Aorta (tissue), 5 donors: ENCODE data around the gene ENTPD7. TPM values are rescaled to one million over a fixed set of nuclear protein-coding genes. Genes with fewer than 3 reads are reported as not detected.

Experiments
- ATAC-seq: fragments of 200-7000 bp; cut with Tn5 transposase; one replicate; pipeline ENCODE4 v1.9.1; 2022; ENCODE audit warnings: moderate library complexity; ENCODE audit not compliant: low FRiP score
- DNase-seq, 2 donors: peaks; one replicate each; pipeline ENCODE4 v3.0.0-alpha.2; 2020
- H3K27ac ChIP-seq, 2 donors: one replicate each; pipeline ENCODE4 v1.5.1; 2013; ENCODE audit warnings: low read length in 2 of 2, mild to moderate bottlenecking in 2 of 2, moderate library complexity in 2 of 2, control low read depth in 1 of 2, inconsistent platforms in 1 of 2, low read depth in 1 of 2
- H3K27me3 ChIP-seq, 2 donors: one replicate each; pipeline ENCODE4 v1.6.1; 2013; ENCODE audit warnings: control low read depth in 1 of 2, low read length in 1 of 2, mild to moderate bottlenecking in 1 of 2, moderate library complexity in 1 of 2; ENCODE audit not compliant: insufficient read depth in 2 of 2, control insufficient read depth in 1 of 2
- H3K36me3 ChIP-seq, 2 donors: one replicate each; pipeline ENCODE4 v1.6.1; 2013; ENCODE audit warnings: control low read depth in 1 of 2, low read length in 1 of 2, mild to moderate bottlenecking in 1 of 2; ENCODE audit not compliant: insufficient read depth in 2 of 2, control insufficient read depth in 1 of 2
- H3K4me1 ChIP-seq, 2 donors: one replicate each; pipeline ENCODE4 v1.6.1; 2013; ENCODE audit warnings: low read length in 2 of 2, control low read depth in 1 of 2, mild to moderate bottlenecking in 1 of 2, moderate library complexity in 1 of 2; ENCODE audit not compliant: insufficient read depth in 2 of 2, control insufficient read depth in 1 of 2
- H3K4me3 ChIP-seq, 2 donors: one replicate each; pipeline ENCODE4 v1.5.1; 2013; ENCODE audit warnings: low read length in 2 of 2, control low read depth in 1 of 2, mild to moderate bottlenecking in 1 of 2
- H3K9me3 ChIP-seq: one replicate; pipeline ENCODE4 v1.6.1; 2013; ENCODE audit warnings: mild to moderate bottlenecking, low read length; ENCODE audit not compliant: control insufficient read depth
- WGBS, 2 donors: extraction: QIAGEN DNeasy Blood & Tissue Kit; methylation state at CpG; one replicate each; pipeline ENCODE4 v1.1.7; 2013; 5-methylcytosine and 5-hydroxymethylcytosine counted together
- intact Hi-C, 2 donors: fragments of 100-400 bp; cut with DNase I; formaldehyde crosslinking; loops; one replicate each; pipeline versions ENCODE4 v1.14.2 to v1.15.0; 2022
- polyA plus RNA-seq, 2 donors: library from polyadenylated mRNA; stranded (reverse); fragments of 200-250 nt; gene quantifications; one replicate each; pipeline ENCODE4 v1.2.3, GENCODE V29; 2013
- total RNA-seq, 2 donors: library from RNA; stranded (reverse); fragmentation: NEBNext Ultra II Directional; extraction: Animal tissue kit (Norgen Biotek cat#: 25700); gene quantifications; one replicate each; pipeline ENCODE4 v1.2.1, GENCODE V29; 2021
- donor health status: healthy with polysubstance abuse.
- donor health status: Bipolar disorder and iron deficiency.
- donor health status: DM: no; HTN: no; CAD: no.
- donor health status: DM: no; HTN: no; CAD: no.
- donor health status: DM: yes; HTN: yes; CAD: no.

Gene ENTPD7
- total and polyA plus RNA-seq, 4 donors: 0.95 to 8.6 (median 5.1) TPM

GRCh38 chr10:99754670-99755069 is 95.4 kb downstream of the ENTPD7 start:
- no peak for DNase-seq
- no peaks in the 10 kb centered on the region for H3K9me3 ChIP-seq
- H3K27ac ChIP-seq: no peak overlapping the region
- no peaks in the 10 kb centered on the region for H3K4me1 ChIP-seq
- H3K27me3 ChIP-seq: no peaks in the 10 kb centered on the region
- peaks cover 4 to 5% of the 10 kb centered on the region in 2 donors for H3K36me3 ChIP-seq
- no peak for ATAC-seq
- 90 to 100% methylated on average over 1 of the region's 1 CpG for WGBS, 2 donors
- intact Hi-C loops: no loop called here
- H3K4me3 ChIP-seq: no peak overlapping the region

Other genes with a start within 250 kb of the ENTPD7 start
- 10 to 100 TPM in 1 of 2 donors, 1 to 10 TPM in 1; 9.4 to 13.7 TPM for gene GOT1, start 228.9 kb upstream of the ENTPD7 start, total RNA-seq
- gene GOT1, start 228.9 kb upstream of the ENTPD7 start, polyA plus RNA-seq: 10 to 100 TPM in 1 of 2 donors, 1 to 10 TPM in 1; 9.2 to 17.4 TPM
- gene NKX2-3, start 126.6 kb upstream of the ENTPD7 start, total RNA-seq: under 1 TPM in 1 of 2 donors, not detected in 1; 0.60 TPM
- under 1 TPM; 0.05 to 0.50 TPM for gene NKX2-3, start 126.6 kb upstream of the ENTPD7 start, polyA plus RNA-seq
- 10 to 100 TPM; 43.9 to 47.0 TPM for gene SLC25A28, start 39.1 kb upstream of the ENTPD7 start, total RNA-seq
- 100 to 1,000 TPM in 1 of 2 donors, 10 to 100 TPM in 1; 40.4 to 157 TPM for gene SLC25A28, start 39.1 kb upstream of the ENTPD7 start, polyA plus RNA-seq
- 10 to 100 TPM; 16.3 to 27.2 TPM for gene COX15, start 72.6 kb downstream of the ENTPD7 start, total RNA-seq
- gene COX15, start 72.6 kb downstream of the ENTPD7 start, polyA plus RNA-seq: 10 to 100 TPM; 10.0 to 15.9 TPM
- gene CUTC, start 72.7 kb downstream of the ENTPD7 start, total RNA-seq: 10 to 100 TPM; 16.5 to 22.4 TPM
- 10 to 100 TPM; 19.4 to 20.2 TPM for gene CUTC, start 72.7 kb downstream of the ENTPD7 start, polyA plus RNA-seq
- gene ABCC2, start 123.1 kb downstream of the ENTPD7 start, total RNA-seq: 1 to 10 TPM; 2.8 to 4.5 TPM
- 1 to 10 TPM in 1 of 2 donors, under 1 TPM in 1; 0.33 to 2.5 TPM for gene ABCC2, start 123.1 kb downstream of the ENTPD7 start, polyA plus RNA-seq